Ascending aorta (tissue), 2 donors: Measurements from ENCODE around the gene FARP1. TPM values are rescaled to one million over a fixed set of nuclear protein-coding genes. Genes with fewer than 3 reads are reported as not detected.

Source experiments
- DNase-seq, 2 donors: peaks; one replicate each; pipeline ENCODE4 v3.0.0-alpha.2; 2019; ENCODE audit warnings: low spot score in 2 of 2
- H3K27ac ChIP-seq, 2 donors: fragments of 200-600 bp; sonication (generic); one replicate each; pipeline ENCODE4 v1.5.1; 2016 to 2017; ENCODE audit warnings: mild to moderate bottlenecking in 1 of 2
- H3K27me3 ChIP-seq: fragments of 200-600 bp; sonication (generic); one replicate; pipeline ENCODE4 v1.5.1; 2017
- H3K36me3 ChIP-seq, 2 donors: fragments of 200-600 bp; sonication (generic); one replicate each; pipeline ENCODE4 v1.5.1; 2016
- H3K4me1 ChIP-seq, 2 donors: fragments of 200-600 bp; sonication (generic); one replicate each; pipeline ENCODE4 v1.5.1; 2016 to 2017; ENCODE audit warnings: mild to moderate bottlenecking in 1 of 2
- H3K4me3 ChIP-seq, 2 donors: fragments of 200-600 bp; sonication (generic); one replicate each; pipeline ENCODE4 v1.5.1; 2016 to 2017; ENCODE audit warnings: mild to moderate bottlenecking in 1 of 2
- H3K9me3 ChIP-seq, 2 donors: fragments of 200-600 bp; sonication (generic); one replicate each; pipeline ENCODE4 v1.5.1; 2016
- CTCF ChIP-seq, 3 experiments: fragments of 200-600 bp in 2 of 3; fragments of 450-650 bp in 1 of 3; sonication (generic) in 2 of 3; IDR thresholded peaks; one replicate each; pipeline ENCODE4 v1.5.1; 2016 to 2019; ENCODE audit warnings: antibody characterized with exemption in 3 of 3, mild to moderate bottlenecking in 1 of 3, moderate library complexity in 1 of 3
- intact Hi-C: fragments of 100-400 bp; cut with DNase I; formaldehyde crosslinking; loops from one replicate; pipeline ENCODE4 v1.15.1; 2023
- total RNA-seq: library from RNA; depleted of rRNA; stranded (reverse); fragments of >200 nt; gene quantifications from one replicate; pipeline ENCODE4 v1.1.0, GENCODE V29; 2016

FARP1 gene
- total RNA-seq, 1 donor from 2014 or later, result 80.8 TPM

GRCh38 chr13:98332691-98333090, 189.8 kb downstream of the FARP1 start:
- no peak overlapping the region for H3K4me3 ChIP-seq
- H3K4me1 ChIP-seq, result no peaks in the 10 kb centered on the region
- H3K27ac ChIP-seq, result no peak overlapping the region
- no peak for TF ChIP-seq CTCF (IDR thresholded peaks at IDR 0.05)
- no peaks in the 10 kb centered on the region for H3K27me3 ChIP-seq
- intact Hi-C loops, result no loop called here
- no peaks in the 10 kb centered on the region for H3K9me3 ChIP-seq
- DNase-seq, result no peak
- H3K36me3 ChIP-seq, result no peaks in the 10 kb centered on the region

GRCh38 chr13:98333486-98333885, 190.6 kb downstream of the FARP1 start:
- Histone ChIP-seq H3K36me3 (no peaks in the 10 kb centered on the region), H3K27me3 (no peaks in the 10 kb centered on the region), H3K4me3 (no peak overlapping the region), H3K4me1 (no peaks in the 10 kb centered on the region), H3K9me3 (no peaks in the 10 kb centered on the region), H3K27ac (no peak overlapping the region)
- no peak for TF ChIP-seq CTCF (IDR thresholded peaks at IDR 0.05)
- intact Hi-C loops, result no loop called here
- no peak for DNase-seq

GRCh38 chr13:98334620-98335205, 191.8 kb downstream of the FARP1 start:
- Histone ChIP-seq H3K27ac (no peak overlapping the region), H3K4me3 (no peak overlapping the region), H3K36me3 (no peaks in the 10 kb centered on the region), H3K4me1 (no peaks in the 10 kb centered on the region), H3K27me3 (no peaks in the 10 kb centered on the region), H3K9me3 (no peaks in the 10 kb centered on the region)
- intact Hi-C loops, result no loop called here
- no peak for TF ChIP-seq CTCF (IDR thresholded peaks at IDR 0.05)
- DNase-seq, result no peak

- H3K36me3 ChIP-seq, result no peaks in the 10 kb centered on the region
- H3K4me1 ChIP-seq, result no peaks in the 10 kb centered on the region
- no peak for TF ChIP-seq CTCF (IDR thresholded peaks at IDR 0.05)
- intact Hi-C loops, result no loop called here
- H3K27me3 ChIP-seq, result no peaks in the 10 kb centered on the region
- no peak overlapping the region for H3K4me3 ChIP-seq
- DNase-seq, result no peak
- H3K27ac ChIP-seq, result no peak overlapping the region
- no peaks in the 10 kb centered on the region for H3K9me3 ChIP-seq
Measured at GRCh38 chr13:98335721-98336120, 192.8 kb downstream of the FARP1 start.

GRCh38 chr13:98338310-98338709, 195.4 kb downstream of the FARP1 start:
- Histone ChIP-seq H3K36me3 (no peaks in the 10 kb centered on the region), H3K9me3 (no peaks in the 10 kb centered on the region), H3K27me3 (no peaks in the 10 kb centered on the region), H3K4me3 (no peak overlapping the region), H3K27ac (no peak overlapping the region), H3K4me1 (no peaks in the 10 kb centered on the region)
- no peak for TF ChIP-seq CTCF (IDR thresholded peaks at IDR 0.05)
- intact Hi-C loops, result no loop called here
- DNase-seq, result no peak
